ENCODE results near the gene SLC25A51.

- TF ChIP-seq CTCF (IDR thresholded peaks at IDR 0.05): no peak
- TF ChIP-seq POLR2A (IDR thresholded peaks at IDR 0.05): no peak
Observed at GRCh38 chr9:37928552-37929430, 24.9 kb upstream of the SLC25A51 start.
